ENCODE results near the gene MAD1L1.

GRCh38 chr7:1964913-1965578 lies 267.7 kb downstream of the MAD1L1 start:
- TF ChIP-seq CTCF (IDR thresholded peaks at IDR 0.05) (no peak), SP1 (CRISPR knock-in tag; conservative IDR thresholded peaks at IDR 0.05) (no peak), ZNF219 (CRISPR knock-in tag; IDR thresholded peaks at IDR 0.05; ENCODE audit: borderline replicate concordance) (no peak), ATF2 (CRISPR knock-in tag; IDR thresholded peaks at IDR 0.05; ENCODE audit: borderline replicate concordance, low read depth) (no peak), IRF1 (CRISPR knock-in tag; IDR thresholded peaks at IDR 0.05) (no peak), IRF2 (CRISPR knock-in tag; IDR thresholded peaks at IDR 0.05; ENCODE audit: borderline replicate concordance, low read depth) (no peak), FOXP4 (CRISPR knock-in tag; IDR thresholded peaks at IDR 0.05) (no peak), USF2 (CRISPR knock-in tag; IDR thresholded peaks at IDR 0.05) (no peak), ESRRA (CRISPR knock-in tag; IDR thresholded peaks at IDR 0.05; ENCODE audit: borderline replicate concordance) (no peak)
